Measurements from ENCODE around the gene TSHZ1. TPM values are rescaled to one million over a fixed set of nuclear protein-coding genes. Genes with fewer than 3 reads are reported as not detected.

Gene TSHZ1
- total and polyA plus RNA-seq, 2 of the 8 experiments (the other 6 are each of a cell fraction or from before 2014, with no cell fraction given), result 0.03 to 0.32 TPM

DNA sequence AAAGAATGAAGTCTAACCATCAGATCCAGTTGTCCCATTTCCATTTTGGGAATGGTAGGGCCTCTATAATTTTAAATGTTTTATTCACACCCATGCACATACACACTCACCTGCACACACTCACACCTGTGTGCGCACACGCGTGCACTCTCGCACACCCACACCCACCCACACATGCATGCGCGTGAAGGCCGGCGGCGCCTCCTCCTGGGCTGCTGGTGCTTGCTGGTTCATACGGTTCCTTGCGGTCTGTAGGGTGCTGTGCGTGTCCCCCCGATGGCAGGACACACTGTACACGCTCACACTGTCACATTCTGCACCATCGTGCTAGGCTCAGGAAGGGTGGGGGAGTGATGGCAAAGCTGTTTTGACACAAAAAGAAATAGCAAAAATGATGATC lies 63.2 kb downstream of the TSHZ1 start:
- Histone ChIP-seq H2BK20ac (ENCODE audit: low read length) (no peak overlapping the region), H2BK5ac (ENCODE audit: low read depth, low read length) (no peak overlapping the region), H2BK120ac (replicated peaks; ENCODE audit: low read depth, low read length) (no peak overlapping the region), H3K9me3 (ENCODE audit: insufficient read depth in 2 of 2, low read depth in 1 of 2, low read length in 1 of 2) (no peaks in the 10 kb centered on the region), H2AK5ac (ENCODE audit: low read depth, low read length) (no peak overlapping the region), H3K4me1 (replicated peaks in 1 of 4; ENCODE audit: control insufficient read depth in 3 of 4, insufficient read depth in 4 of 4, low read length in 3 of 4) (peaks cover 0 to 3% (median 1%) of the 10 kb centered on the region in 4 experiments; a peak in 5 of 7 replicates), H3K4ac (replicated peaks; ENCODE audit: insufficient read length, low read depth, low read length) (no peak overlapping the region), H3K27ac (ENCODE audit: low read depth, low read length) (no peak overlapping the region), H3K4me2 (ENCODE audit: insufficient read depth in 1 of 2, low read depth in 2 of 2, low read length in 2 of 2) (no peak overlapping the region), H3K79me1 (ENCODE audit: low read depth, low read length) (no peaks in the 10 kb centered on the region), H2BK12ac (ENCODE audit: low read depth, low read length) (no peak overlapping the region), H4K8ac (ENCODE audit: extremely low read depth, insufficient read depth, low read length) (no peak overlapping the region), H4K5ac (ENCODE audit: insufficient read length, low read depth, low read length) (no peak overlapping the region), H3K14ac (ENCODE audit: insufficient read length) (no peak overlapping the region), H2BK15ac (ENCODE audit: low read length) (no peak overlapping the region), H4K91ac (replicated peaks; ENCODE audit: insufficient read length, low read length) (no peak overlapping the region), H3K79me2 (ENCODE audit: control insufficient read depth in 1 of 2, insufficient read depth in 2 of 2, low read length in 2 of 2) (no peaks in the 10 kb centered on the region), H4K20me1 (replicated peaks in 1 of 2; ENCODE audit: control insufficient read depth in 1 of 2, insufficient read depth in 2 of 2, low read length in 2 of 2) (no peaks in the 10 kb centered on the region), H3K27me3 (replicated peaks in 1 of 4; ENCODE audit: control insufficient read depth in 3 of 4, extremely low read depth in 1 of 4, insufficient read depth in 3 of 4, low read length in 3 of 4) (no peaks in the 10 kb centered on the region), H3K4me3 (ENCODE audit: extremely low read depth in 1 of 4, insufficient read depth in 2 of 4, low read depth in 3 of 4, low read length in 4 of 4) (no peak overlapping the region), H3K23ac (ENCODE audit: insufficient read length) (no peak overlapping the region), H3K18ac (ENCODE audit: extremely low read depth, low read length) (no peak overlapping the region), H3K36me3 (ENCODE audit: control insufficient read depth in 2 of 4, insufficient read depth in 4 of 4, low read length in 3 of 4) (no peaks in the 10 kb centered on the region), H2AFZ (ENCODE audit: low read length) (no peak overlapping the region), H3K9ac (replicated peaks in 1 of 4; ENCODE audit: extremely low read depth in 1 of 4, low read depth in 3 of 4, low read length in 3 of 4) (no peak overlapping the region), H3K56ac (replicated peaks; ENCODE audit: insufficient read length, low read depth, low read length) (no peak overlapping the region), H3K23me2 (ENCODE audit: low read depth, low read length) (no peaks in the 10 kb centered on the region)
- ChIA-PET POLR2A (ENCODE audit: partially characterized antibody) (no interaction called here), CTCF (ENCODE audit: partially characterized antibody) (interaction anchor here (0.6 to 1.4 kb wide), 2 partner anchors 9 to 455 kb away, joined by 3 read pairs; no protein-coding TSS in a partner anchor)
- DNase-seq (ENCODE audit: low read depth in 1 of 2, low spot score in 2 of 2) (no peak), FAIRE-seq (no peak)
- WGBS, 2 experiments (ENCODE audit: extremely low coverage in 1 of 2, insufficient coverage in 1 of 2, insufficient read length in 1 of 2, insufficient replicate concordance in 2 of 2, low coverage in 1 of 2, low lambda C conversion rate in 2 of 2, missing lambda C conversion rate in 1 of 2), result 96% methylated on average over 15 of the region's 15 CpGs; no CpG with 5 or more reads in 1 of the 2 experiments
